Spleen (tissue), 7 donors: Measurements from ENCODE around the gene ARMC9.

ENCODE experiments used
- CTCF ChIP-seq, 11 experiments: fragments of 200-600 bp in 7 of 11; fragments of 450-650 bp in 4 of 11; sonication (generic) in 4 of 11; IDR thresholded peaks in 8 of 11; conservative IDR thresholded peaks in 3 of 11; 1 replicate in 7 of 11; 2 replicates in 4 of 11; pipeline versions ENCODE4 v1.4.0 to v1.8.0; 2016 to 2021; ENCODE audit warnings: antibody characterized with exemption in 11 of 11, inconsistent platforms in 4 of 11, mild to moderate bottlenecking in 1 of 11
- POLR2A ChIP-seq, 3 donors: fragments of 450-650 bp; IDR thresholded peaks; one replicate each; pipeline ENCODE4 v1.5.1; 2017; ENCODE audit warnings: antibody characterized with exemption in 3 of 3, mild to moderate bottlenecking in 1 of 3
- donor health status: DM: no; HTN: no; CAD: no; lungs with moderate emphysema.
- donor health status: DM: no; HTN: no; CAD: no.
- donor health status: DM: no; HTN: no; CAD: no.

GRCh38 chr2:231394211-231395141 lies 196.0 kb downstream of the ARMC9 start:
- peak in 7 of 11 experiments; percentile 16 to 31 (median 23) for TF ChIP-seq CTCF (IDR thresholded peaks at IDR 0.05 in 8 of 11, conservative IDR thresholded peaks at IDR 0.05 in 3 of 11)
- no peak for TF ChIP-seq POLR2A (IDR thresholded peaks at IDR 0.05)
